22Rv1 (cell line): ENCODE data around the gene RPTOR.

Source experiments
- H3K27ac ChIP-seq: fragments of 450-650 bp; 2 replicates; pipeline ENCODE4 v1.5.1; 2017
- ZFX ChIP-seq: fragments of 450-650 bp; IDR thresholded peaks from 2 replicates; pipeline ENCODE4 v1.6.1; 2017; ENCODE audit warnings: antibody characterized with exemption, borderline replicate concordance
- TF ChIP-seq, protein P1 (sequence below): fragments of 450-650 bp; IDR thresholded peaks from 2 replicates; pipeline ENCODE4 v1.5.1; 2017; ENCODE audit warnings: mild to moderate bottlenecking

The RPTOR gene

DNA sequence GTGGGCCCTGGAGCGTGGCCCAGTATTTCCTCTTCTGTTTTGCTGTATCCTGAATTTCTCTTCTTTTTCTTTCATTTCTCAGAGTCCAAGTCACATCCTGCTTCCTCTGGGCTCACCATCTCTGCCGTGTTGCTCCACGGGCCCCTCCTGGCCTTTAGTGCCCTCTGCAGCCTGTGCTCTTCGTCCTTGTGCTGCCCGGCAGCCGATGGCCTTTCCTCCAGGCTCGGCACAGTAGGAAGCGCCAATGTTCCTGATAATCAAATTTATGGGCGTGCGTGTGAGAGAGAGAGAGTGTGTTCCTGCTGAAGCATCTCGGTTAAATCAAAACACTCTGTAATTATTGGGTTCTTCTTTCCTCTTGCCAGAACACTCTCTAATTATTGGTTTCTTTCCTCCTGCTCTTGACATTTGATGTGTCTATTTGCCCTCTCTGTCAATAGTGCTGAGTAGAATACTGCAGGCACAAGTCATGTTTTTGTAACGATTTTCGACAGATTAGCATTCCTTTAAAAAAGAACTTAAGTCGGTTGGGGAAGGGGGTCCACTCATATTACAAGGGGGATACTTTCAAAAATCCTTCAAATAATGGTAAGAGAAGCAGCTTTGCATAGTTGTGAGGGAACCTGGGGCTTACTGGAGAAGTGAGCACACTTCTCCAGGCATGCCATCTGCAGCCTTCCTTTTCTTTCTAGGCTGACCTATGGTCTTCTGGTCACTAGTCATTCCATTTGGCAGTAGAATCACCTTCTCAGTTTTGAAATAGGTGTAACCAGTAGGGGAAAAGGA lies 126.6 kb downstream of the RPTOR start:
- 0 out of 2 replicates have a peak overlapping the region, but pooled peaks have one; percentile 12 for H3K27ac ChIP-seq
- TF ChIP-seq ZFX: no peak
- TF ChIP-seq, protein P1, sequence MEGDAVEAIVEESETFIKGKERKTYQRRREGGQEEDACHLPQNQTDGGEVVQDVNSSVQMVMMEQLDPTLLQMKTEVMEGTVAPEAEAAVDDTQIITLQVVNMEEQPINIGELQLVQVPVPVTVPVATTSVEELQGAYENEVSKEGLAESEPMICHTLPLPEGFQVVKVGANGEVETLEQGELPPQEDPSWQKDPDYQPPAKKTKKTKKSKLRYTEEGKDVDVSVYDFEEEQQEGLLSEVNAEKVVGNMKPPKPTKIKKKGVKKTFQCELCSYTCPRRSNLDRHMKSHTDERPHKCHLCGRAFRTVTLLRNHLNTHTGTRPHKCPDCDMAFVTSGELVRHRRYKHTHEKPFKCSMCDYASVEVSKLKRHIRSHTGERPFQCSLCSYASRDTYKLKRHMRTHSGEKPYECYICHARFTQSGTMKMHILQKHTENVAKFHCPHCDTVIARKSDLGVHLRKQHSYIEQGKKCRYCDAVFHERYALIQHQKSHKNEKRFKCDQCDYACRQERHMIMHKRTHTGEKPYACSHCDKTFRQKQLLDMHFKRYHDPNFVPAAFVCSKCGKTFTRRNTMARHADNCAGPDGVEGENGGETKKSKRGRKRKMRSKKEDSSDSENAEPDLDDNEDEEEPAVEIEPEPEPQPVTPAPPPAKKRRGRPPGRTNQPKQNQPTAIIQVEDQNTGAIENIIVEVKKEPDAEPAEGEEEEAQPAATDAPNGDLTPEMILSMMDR: no peak

GRCh38 chr17:80671825-80672110 lies 127.1 kb downstream of the RPTOR start:
- H3K27ac ChIP-seq: 0 out of 2 replicates have a peak overlapping the region, but pooled peaks have one; percentile 12
- TF ChIP-seq, protein P1: no peak
- no peak for TF ChIP-seq ZFX

GRCh38 chr17:80673152-80673920 lies 128.7 kb downstream of the RPTOR start:
- no peak for TF ChIP-seq ZFX
- TF ChIP-seq, protein P1: no peak
- no peak overlapping the region for H3K27ac ChIP-seq

GRCh38 chr17:80675438-80676095 lies 130.9 kb downstream of the RPTOR start:
- no peak overlapping the region for H3K27ac ChIP-seq
- no peak for TF ChIP-seq ZFX
- TF ChIP-seq, protein P1: no peak

- H3K27ac ChIP-seq: no peak overlapping the region
- TF ChIP-seq, protein P1: no peak
- TF ChIP-seq ZFX: no peak
Measured at GRCh38 chr17:80676096-80676466, 131.4 kb downstream of the RPTOR start.

DNA sequence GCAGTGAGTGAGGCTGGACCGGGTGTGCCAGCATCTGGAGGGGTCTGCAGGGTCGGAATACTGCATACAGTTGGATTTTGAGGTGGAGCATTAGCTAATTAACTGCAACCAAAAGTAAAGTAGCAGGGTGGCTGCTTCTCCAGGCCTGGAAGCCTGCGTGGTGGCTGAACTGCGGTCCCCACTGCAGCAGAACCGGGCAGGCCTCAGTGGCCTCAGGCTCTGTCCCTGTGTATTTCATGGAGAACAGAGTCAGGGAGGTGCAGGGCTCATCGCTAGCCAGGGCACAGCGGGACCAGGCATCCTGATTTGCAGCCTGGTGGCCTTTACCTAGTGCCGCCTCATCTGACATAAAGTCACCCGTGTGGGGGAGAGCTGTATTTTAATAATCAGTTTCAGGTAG lies 131.9 kb downstream of the RPTOR start:
- TF ChIP-seq, protein P1: no peak
- TF ChIP-seq ZFX: no peak
- H3K27ac ChIP-seq: no peak overlapping the region
